HAP-1 (cell line): Measurements from ENCODE around the gene INPP5F.

ENCODE experiments used
- DNase-seq, 2 experiments: peaks; one replicate each; pipeline ENCODE4 v3.0.0-alpha.2; 2016 to 2020; ENCODE audit warnings: low spot score in 2 of 2
- H3K27me3 ChIP-seq: fragments of 250-450 bp; sonication (Bioruptor Pico); 2 replicates; pipeline ENCODE4 v1.5.1; 2020; ENCODE audit warnings: low read depth, mild to moderate bottlenecking, moderate library complexity
- H3K36me3 ChIP-seq: fragments of 250-450 bp; sonication (Bioruptor Pico); replicated peaks from 2 replicates; pipeline ENCODE4 v1.5.1; 2020; ENCODE audit warnings: mild to moderate bottlenecking
- H3K4me1 ChIP-seq: fragments of 250-450 bp; sonication (Bioruptor Pico); 2 replicates; pipeline ENCODE4 v1.5.1; 2020; ENCODE audit warnings: mild to moderate bottlenecking
- H3K4me3 ChIP-seq: fragments of 250-450 bp; sonication (Bioruptor Pico); 2 replicates; pipeline ENCODE4 v1.5.1; 2020; ENCODE audit warnings: mild to moderate bottlenecking, moderate library complexity
- H3K9me3 ChIP-seq: fragments of 250-450 bp; sonication (Bioruptor Pico); 2 replicates; pipeline ENCODE4 v1.5.1; 2020; ENCODE audit warnings: mild to moderate bottlenecking, moderate library complexity
- in situ Hi-C: fragments of 300-500 bp; cut with MboI; formaldehyde crosslinking; loops from 3 replicates; pipeline ENCODE4 v1.14.3; 2020; ENCODE audit warnings: low sequenced_read_pairs, inconsistent platforms, mixed read lengths

Gene INPP5F

GRCh38 chr10:119834188-119834587 is 108.3 kb downstream of the INPP5F start:
- Histone ChIP-seq H3K27me3 (no peaks in the 10 kb centered on the region), H3K9me3 (no peaks in the 10 kb centered on the region), H3K4me3 (no peak overlapping the region), H3K36me3 (peaks cover 85% of the 10 kb centered on the region), H3K4me1 (no peaks in the 10 kb centered on the region)
- in situ Hi-C loops, result no loop called here
- no peak for DNase-seq

- Histone ChIP-seq H3K4me3 (no peak overlapping the region), H3K36me3 (peaks cover 89% of the 10 kb centered on the region), H3K9me3 (no peaks in the 10 kb centered on the region), H3K27me3 (no peaks in the 10 kb centered on the region), H3K4me1 (no peaks in the 10 kb centered on the region)
- DNase-seq, result no peak
- in situ Hi-C loops, result no loop called here
Observed at GRCh38 chr10:119845656-119846055, 119.8 kb downstream of the INPP5F start.

GRCh38 chr10:119849031-119849789 is 123.4 kb downstream of the INPP5F start:
- Histone ChIP-seq H3K36me3 (peaks cover 85% of the 10 kb centered on the region), H3K4me3 (no peak overlapping the region), H3K4me1 (no peaks in the 10 kb centered on the region), H3K9me3 (no peaks in the 10 kb centered on the region), H3K27me3 (no peaks in the 10 kb centered on the region)
- in situ Hi-C loops, result no loop called here
- DNase-seq, result no peak

- Histone ChIP-seq H3K36me3 (peaks cover 85% of the 10 kb centered on the region), H3K4me1 (no peaks in the 10 kb centered on the region), H3K4me3 (no peak overlapping the region), H3K27me3 (no peaks in the 10 kb centered on the region), H3K9me3 (no peaks in the 10 kb centered on the region)
- in situ Hi-C loops, result loop anchor here (10.0 kb wide), 1 partner anchor 95 kb away; no protein-coding TSS in a partner anchor
- no peak for DNase-seq
Observed at GRCh38 chr10:119849944-119850343, 124.1 kb downstream of the INPP5F start.

GRCh38 chr10:119852277-119852676 is 126.4 kb downstream of the INPP5F start:
- peaks cover 75% of the 10 kb centered on the region for H3K36me3 ChIP-seq
- H3K4me1 ChIP-seq, result no peaks in the 10 kb centered on the region
- H3K9me3 ChIP-seq, result no peaks in the 10 kb centered on the region
- no peaks in the 10 kb centered on the region for H3K27me3 ChIP-seq
- no peak for DNase-seq
- H3K4me3 ChIP-seq, result no peak overlapping the region
- in situ Hi-C loops, result loop anchor here (10.0 kb wide), 1 partner anchor 97 kb away; no protein-coding TSS in a partner anchor

- Histone ChIP-seq H3K4me3 (no peak overlapping the region), H3K9me3 (no peaks in the 10 kb centered on the region), H3K27me3 (no peaks in the 10 kb centered on the region), H3K4me1 (no peaks in the 10 kb centered on the region), H3K36me3 (peaks cover 75% of the 10 kb centered on the region)
- in situ Hi-C loops, result loop anchor here (10.0 kb wide), 1 partner anchor 98 kb away; no protein-coding TSS in a partner anchor
- DNase-seq, result no peak
Observed at GRCh38 chr10:119852822-119853221, 127.0 kb downstream of the INPP5F start.

- Histone ChIP-seq H3K36me3 (peaks cover 74% of the 10 kb centered on the region), H3K9me3 (no peaks in the 10 kb centered on the region), H3K4me3 (no peak overlapping the region), H3K27me3 (no peaks in the 10 kb centered on the region), H3K4me1 (no peaks in the 10 kb centered on the region)
- DNase-seq, result no peak
- in situ Hi-C loops, result loop anchor here (10.0 kb wide), 1 partner anchor 99 kb away; no protein-coding TSS in a partner anchor
Observed at GRCh38 chr10:119853574-119853973, 127.7 kb downstream of the INPP5F start.

- no peak overlapping the region for H3K4me3 ChIP-seq
- H3K9me3 ChIP-seq, result no peaks in the 10 kb centered on the region
- no peaks in the 10 kb centered on the region for H3K27me3 ChIP-seq
- peaks cover 27% of the 10 kb centered on the region for H3K4me1 ChIP-seq
- in situ Hi-C loops, result loop anchor here (5.0 to 10.0 kb wide), 2 partner anchors 103 to 176 kb away; no protein-coding TSS in a partner anchor
- H3K36me3 ChIP-seq, result peaks cover 36% of the 10 kb centered on the region
- DNase-seq, result no peak
Observed at GRCh38 chr10:119858063-119858462, 132.2 kb downstream of the INPP5F start.

- H3K27me3 ChIP-seq, result no peaks in the 10 kb centered on the region
Observed at GRCh38 chr10:119859420-119860258, 133.8 kb downstream of the INPP5F start.

GRCh38 chr10:119860866-119861607 is 135.2 kb downstream of the INPP5F start:
- no peak overlapping the region for H3K4me3 ChIP-seq
- peak; percentile 22 to 40 for DNase-seq
- no peaks in the 10 kb centered on the region for H3K27me3 ChIP-seq

More at GRCh38 chr10:119859420-119860258, 133.8 kb downstream of the INPP5F start:
- Histone ChIP-seq H3K4me3 (no peak overlapping the region), H3K9me3 (0 out of 2 replicates have a peak, but pooled peaks cover 1% of the 10 kb centered on the region), H3K4me1 (peaks cover 28% of the 10 kb centered on the region), H3K36me3 (peaks cover 22% of the 10 kb centered on the region)
- in situ Hi-C loops, result loop anchor here (5.0 to 10.0 kb wide), 2 partner anchors 105 to 177 kb away; no protein-coding TSS in a partner anchor
- DNase-seq, result peak in 1 of 2 experiments; percentile 54

GRCh38 chr10:119862524-119862923 is 136.7 kb downstream of the INPP5F start:
- Histone ChIP-seq H3K27me3 (no peaks in the 10 kb centered on the region), H3K36me3 (peaks cover 11% of the 10 kb centered on the region), H3K4me3 (no peak overlapping the region), H3K9me3 (0 out of 2 replicates have a peak, but pooled peaks cover 3% of the 10 kb centered on the region), H3K4me1 (peaks cover 28% of the 10 kb centered on the region)
- in situ Hi-C loops, result no loop called here
- DNase-seq, result no peak

More at GRCh38 chr10:119860866-119861607, 135.2 kb downstream of the INPP5F start:
- peaks cover 28% of the 10 kb centered on the region for H3K4me1 ChIP-seq
- peaks cover 19% of the 10 kb centered on the region for H3K36me3 ChIP-seq
- H3K9me3 ChIP-seq, result 0 out of 2 replicates have a peak, but pooled peaks cover 3% of the 10 kb centered on the region
- in situ Hi-C loops, result no loop called here

GRCh38 chr10:119863951-119864565 is 138.2 kb downstream of the INPP5F start:
- H3K27me3 ChIP-seq, result no peaks in the 10 kb centered on the region
- peaks cover 28% of the 10 kb centered on the region for H3K4me1 ChIP-seq
- H3K36me3 ChIP-seq, result peaks cover 3% of the 10 kb centered on the region
- H3K9me3 ChIP-seq, result 0 out of 2 replicates have a peak, but pooled peaks cover 3% of the 10 kb centered on the region
- no peak overlapping the region for H3K4me3 ChIP-seq
- in situ Hi-C loops, result no loop called here
- DNase-seq, result no peak
